Measurements from ENCODE around the gene INPP5D.

- TF ChIP-seq POLR2A (IDR thresholded peaks at IDR 0.05) (no peak), CTCF (IDR thresholded peaks at IDR 0.05) (no peak), POLR2AphosphoS5 (IDR thresholded peaks at IDR 0.05; ENCODE audit: insufficient read depth in 1 of 2, low read depth in 1 of 2) (no peak)
These were observed 105.9 kb downstream of the INPP5D start for GRCh38 chr2:233165895-233166661.
